ENCODE data around the gene TMEM120A.

The TMEM120A gene

DNA sequence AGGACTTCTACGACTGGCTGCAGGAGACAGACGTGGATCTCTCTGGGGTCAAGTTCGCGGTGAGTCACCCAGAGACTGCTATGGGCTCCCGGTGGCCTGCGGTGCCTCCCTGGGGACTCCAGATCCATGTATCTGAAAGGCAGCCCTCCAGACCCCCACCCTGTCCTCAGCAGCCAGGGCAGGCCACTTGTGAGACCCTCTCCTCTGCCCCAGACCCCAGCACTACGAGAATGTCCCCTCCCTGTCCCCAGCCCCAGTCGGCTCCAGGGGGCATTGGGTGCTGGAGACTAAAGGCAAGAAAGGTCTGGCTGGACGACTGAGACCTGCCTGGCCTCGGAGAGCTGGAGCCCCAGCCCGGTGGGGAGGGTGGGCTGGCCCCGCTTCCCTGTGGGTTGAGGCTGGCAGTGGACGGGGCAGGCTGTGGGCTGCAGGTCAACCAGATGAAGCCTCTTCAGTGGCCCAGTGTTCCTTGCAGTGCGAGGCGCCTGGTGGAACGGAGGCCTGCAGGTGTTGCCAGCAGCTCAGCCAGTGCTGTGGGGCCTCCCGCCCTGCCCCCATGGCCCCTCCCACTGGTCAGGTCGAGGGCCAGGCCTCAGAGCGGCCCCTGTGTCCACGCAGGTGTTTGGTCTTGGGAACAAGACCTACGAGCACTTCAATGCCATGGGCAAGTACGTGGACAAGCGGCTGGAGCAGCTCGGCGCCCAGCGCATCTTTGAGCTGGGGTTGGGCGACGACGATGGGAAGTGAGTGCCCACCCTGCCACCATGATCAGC is 13.8 kb downstream of the TMEM120A start:
- DNase-seq: no peak

DNA sequence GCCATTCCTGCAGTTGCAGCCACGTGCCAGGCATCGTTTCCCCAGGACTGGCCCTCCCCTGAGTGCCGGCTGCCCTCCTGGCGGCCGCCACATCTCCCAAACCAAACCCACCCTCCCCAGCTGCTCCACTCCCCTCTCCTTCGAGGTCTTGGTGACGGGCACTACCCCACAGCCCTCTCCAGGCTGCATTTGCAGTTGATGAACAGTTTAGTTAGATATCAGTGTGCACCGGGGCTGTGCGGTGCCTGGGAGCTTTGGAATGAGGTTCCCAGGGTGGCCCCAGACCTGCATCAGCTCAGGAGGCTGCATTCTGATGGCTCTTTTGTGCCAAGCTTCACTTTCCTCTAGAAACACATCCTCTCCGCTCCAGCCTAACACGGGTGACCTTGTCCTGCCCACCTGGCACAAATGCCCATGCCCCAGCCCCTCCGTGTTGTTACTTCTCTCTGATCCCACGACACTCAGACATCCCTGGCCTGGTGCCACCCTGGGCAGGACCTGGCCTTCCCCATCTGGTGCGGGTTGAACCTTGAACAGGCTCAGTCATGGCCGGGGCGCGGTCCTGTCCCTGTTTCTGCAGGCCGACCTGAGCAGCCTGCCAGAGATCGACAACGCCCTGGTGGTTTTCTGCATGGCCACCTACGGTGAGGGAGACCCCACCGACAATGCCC is 14.5 kb downstream of the TMEM120A start:
- no peak for DNase-seq

DNA sequence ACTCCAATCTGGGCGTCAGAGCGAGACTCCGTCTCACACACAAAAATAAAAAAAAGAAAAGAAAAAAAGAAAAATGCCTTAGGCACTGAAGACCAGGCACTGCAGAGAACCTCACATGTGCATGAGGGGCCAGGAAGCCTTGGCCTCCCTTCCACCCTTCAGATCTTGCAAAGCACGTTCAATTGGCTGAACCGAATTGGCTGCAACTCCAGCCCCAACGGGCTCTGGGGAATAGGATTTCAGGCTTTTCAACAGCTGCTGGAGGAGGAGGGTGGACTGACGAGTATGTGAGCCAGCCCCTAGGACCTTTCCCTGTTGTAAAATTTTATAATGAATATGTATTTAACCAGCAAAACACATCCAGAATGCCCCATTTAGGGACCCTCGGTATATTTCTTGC is 16.7 kb downstream of the TMEM120A start:
- DNase-seq: no peak

DNA sequence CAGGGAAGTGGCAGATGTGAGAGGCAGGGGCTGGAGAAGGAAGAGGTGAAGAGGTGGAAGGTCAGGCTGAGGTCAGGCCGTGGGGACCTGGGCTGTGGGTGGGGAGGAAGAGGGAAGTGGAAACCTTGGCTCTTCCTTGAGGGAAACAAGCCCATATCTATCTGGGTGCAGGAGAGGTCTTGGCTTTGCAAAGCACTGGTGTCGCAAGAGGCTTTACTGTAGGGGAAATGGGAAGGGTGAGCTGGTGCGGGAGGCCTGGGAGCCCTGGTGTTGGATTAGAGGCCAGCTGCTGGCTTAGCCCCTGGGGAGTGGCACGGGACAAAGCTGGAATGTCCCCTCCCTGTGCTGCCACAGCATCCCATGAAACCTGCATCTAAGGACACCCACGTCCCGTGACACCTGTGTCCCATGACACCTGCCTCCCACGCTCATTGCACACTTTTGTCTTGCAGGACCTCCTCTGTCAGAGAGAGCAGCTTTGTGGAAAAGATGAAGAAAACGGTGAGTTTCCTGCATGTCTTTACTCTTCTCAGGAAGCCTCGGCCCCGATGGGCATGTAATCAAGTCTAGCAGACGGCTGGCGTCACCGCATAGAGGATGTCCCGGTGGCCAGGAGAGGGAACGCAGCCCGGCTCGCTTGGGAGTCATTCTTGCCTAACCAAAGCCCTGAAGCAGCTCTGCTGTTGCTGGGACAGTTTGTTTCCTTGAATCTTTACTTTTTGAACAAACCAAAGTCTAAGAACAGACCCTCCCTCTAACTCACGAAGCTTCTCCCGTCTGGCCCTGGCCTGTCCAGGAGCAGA is 22.2 kb downstream of the TMEM120A start:
- no peak for DNase-seq

DNA sequence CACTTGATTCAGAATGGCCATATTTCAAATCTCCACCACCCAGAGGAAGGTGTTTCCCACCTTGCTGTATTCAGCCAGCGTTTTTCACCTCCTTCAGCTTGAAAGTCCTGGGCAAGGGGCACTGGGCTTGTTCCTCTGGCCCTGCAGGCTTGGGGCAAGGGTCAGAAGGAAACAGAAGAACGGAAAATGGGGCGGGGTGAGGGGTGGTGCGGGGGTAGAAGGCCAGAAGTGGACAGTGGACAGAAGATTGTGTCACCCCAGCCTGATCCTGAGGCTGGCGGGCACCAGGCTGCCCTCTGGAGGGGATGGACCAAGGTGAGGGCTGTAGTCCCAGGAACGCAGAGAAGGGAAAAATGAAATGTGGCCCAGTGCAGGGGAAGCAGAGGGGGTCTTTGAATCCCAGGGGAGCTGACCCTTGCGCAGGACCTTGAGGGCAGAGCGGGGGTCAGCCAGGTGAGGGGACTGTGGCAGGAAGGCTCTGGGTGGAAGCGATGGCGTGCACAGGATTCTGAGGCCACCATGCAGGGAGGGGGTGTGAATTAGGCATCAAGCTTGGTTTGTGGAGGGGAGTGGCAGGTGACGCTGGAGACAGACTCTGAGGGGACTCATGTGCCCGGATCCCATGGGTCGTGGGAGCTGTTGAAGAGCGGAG is 23.0 kb downstream of the TMEM120A start:
- no peak for DNase-seq

DNA sequence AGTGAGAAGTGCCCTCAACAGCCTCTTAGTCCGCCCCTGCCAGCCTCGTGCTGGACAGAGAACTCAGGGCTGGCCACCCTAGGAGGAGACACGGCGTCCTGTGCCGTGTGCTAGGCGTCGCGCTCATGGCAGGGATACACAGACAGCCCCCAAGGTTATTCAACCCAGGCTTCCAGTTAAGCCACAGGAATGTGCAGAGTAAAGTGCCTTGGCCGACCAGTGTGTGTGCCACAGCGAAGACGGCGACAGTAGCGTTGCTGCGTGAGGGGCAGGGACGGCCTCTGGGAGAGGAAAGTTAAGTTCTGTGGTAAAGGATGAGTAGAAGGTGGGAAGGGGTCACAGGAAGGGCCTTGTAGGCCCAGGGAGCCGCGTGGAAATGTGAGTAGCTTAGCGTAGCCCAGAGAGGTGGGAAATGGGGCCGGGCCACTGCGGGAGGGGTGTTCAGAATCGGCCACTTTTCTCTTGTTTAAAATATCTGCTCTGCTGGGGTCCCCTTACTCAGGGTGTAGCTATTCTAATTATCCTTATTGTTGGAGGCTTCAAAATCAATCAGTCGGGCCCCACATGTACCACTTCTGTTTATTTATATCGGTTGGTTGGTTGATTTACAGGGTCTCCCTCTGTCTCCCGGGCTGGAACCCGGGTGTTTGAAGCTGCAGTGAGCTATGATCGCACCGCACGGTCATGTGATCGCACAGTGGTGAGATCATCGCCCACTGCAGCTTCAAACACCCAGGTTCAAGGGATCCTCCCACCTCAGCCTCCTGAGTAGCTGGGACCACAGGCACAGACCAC is 24.5 kb downstream of the TMEM120A start:
- no peak for DNase-seq

DNA sequence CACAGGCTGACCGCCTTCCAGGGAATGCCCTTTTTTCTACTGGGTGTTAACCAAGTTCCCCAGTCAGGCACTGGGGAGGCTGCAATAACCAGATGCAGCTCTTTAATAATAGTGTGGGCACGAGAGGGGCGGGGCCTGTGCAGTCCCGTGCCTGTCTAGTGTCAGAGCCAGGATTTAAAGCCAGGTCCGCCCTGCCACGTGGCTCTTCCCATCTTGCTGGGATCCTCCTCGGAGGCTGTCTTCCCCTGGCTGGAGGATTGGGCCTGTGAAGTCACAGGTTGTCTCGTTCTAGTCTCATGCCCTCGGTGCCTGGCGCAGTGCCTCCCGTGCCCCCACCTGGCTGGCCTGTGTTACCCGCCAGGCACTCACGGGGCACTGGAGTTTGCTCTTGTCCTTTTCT is 25.2 kb downstream of the TMEM120A start:
- no peak for DNase-seq

DNA sequence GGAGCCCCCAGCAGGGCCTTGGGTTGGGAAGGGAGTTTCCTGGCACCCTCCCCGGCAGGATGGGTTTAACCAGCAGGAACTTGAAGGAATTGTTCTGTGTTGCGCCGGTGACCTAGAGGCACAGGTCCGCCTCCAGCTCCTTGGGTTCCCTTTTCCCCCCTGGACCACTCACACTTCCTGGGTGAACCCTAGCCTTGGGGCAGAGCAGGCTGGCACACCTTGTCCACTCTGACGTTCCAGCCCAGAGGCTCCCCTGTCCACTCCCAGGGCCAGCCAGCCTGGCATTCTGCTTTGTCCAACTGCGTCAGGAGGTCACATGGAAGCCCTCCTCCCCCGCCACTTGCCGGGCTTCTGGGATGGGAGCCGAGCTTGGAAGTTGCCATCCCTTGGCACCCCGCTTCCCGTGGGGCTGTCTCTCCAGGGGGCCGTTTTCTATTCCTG is 25.8 kb downstream of the TMEM120A start:
- no peak for DNase-seq

DNA sequence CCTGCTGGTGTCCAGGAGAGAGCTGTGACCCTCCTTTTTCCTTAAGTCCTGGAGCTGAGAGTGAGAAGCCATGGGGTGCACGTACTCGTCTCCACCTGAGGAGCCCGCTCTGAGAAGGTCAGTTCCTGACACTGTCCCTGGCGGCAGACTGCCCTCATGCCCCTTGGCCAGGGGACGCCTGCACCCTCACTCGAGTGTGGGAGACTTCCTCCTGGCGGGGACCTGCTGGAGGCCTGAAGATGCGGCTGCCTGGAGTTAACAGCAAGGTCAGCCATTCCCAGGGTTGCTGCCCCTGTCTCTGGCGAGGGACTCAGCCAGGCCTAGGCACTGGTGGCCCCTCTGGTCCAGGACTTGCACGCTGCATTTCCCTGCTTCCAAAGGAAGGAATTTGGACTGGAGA is 26.4 kb downstream of the TMEM120A start:
- DNase-seq: no peak

DNA sequence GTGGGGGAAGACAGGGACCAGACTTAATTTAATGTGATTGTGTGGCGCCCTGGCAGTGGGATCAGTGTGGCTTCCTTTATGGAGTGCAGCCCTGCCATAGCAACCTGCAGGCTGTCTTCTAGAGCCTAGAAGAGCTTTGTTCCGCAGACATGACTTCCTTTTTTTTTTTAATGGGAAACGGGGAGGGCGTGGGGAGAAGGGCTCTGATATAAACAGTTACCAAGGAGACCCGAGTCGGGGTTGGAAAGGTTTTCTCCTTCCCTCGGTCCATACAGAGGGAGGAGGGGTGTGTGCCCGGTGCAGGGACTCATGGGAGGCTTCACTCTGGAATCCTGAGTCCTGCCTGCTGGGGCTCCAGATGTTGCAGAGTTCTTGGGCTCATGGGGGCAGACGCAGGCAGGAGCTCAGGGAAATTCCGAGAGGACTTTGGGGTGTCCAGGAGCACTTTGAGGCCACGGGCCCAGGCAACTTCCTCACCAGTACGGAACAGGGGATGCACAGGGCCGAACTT is 26.9 kb downstream of the TMEM120A start:
- no peak for DNase-seq

DNA sequence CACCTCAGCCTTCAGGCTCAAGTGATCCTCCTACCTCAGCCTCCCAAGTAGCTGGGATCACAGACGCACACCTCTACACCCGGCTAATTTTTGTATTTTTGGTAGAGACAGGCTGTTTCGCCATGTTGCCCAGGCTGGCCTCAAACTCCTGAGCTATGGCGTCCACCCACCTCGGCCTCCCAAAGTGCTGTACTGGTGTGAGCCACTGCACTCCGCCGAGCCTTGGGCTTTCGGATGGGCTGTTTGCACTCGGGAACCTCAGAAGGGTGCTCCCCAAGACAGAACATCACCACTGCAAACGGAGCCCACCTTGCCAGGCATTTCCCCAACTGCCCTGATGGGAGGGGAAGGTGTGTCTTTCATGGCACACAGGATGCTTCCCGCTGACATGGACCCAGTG is 27.3 kb downstream of the TMEM120A start:
- DNase-seq: no peak

DNA sequence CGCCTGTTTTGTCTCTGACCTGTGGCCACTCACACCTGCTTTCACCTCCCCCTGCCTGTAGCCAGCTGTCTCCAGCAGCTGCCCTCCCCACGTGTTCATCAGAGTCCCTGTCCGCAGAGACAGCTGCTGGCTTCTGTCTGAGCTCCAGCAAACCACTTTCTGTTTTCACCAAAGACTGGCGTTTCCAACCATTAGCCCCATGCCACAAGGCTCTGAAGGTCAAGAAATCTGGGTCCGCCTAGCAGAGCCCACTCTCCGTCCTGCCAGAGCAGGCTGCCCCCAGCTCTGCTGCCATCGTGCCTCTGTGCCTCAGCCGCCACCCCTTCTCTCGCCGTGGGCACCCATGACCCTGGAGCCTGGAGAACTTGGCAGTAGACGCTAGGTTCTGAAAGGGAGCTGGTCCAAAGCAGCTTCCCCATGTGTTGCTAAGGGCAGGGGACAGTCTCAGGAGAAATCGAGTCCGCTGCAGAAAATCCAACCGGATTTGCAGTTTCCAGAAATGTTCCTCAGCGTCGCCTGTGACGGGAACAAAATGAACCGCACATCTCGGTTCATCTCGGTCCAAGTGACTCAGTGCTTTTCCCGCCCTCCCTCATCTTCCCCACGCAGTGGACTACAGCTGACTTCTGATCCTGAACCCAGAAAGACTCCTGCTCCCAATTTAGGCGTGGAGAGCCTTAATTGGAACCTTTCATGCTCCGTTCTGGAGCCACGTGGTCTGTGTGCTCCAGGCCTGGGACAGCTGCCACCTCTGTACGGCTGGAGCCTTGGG is 28.0 kb downstream of the TMEM120A start:
- DNase-seq: no peak

DNA sequence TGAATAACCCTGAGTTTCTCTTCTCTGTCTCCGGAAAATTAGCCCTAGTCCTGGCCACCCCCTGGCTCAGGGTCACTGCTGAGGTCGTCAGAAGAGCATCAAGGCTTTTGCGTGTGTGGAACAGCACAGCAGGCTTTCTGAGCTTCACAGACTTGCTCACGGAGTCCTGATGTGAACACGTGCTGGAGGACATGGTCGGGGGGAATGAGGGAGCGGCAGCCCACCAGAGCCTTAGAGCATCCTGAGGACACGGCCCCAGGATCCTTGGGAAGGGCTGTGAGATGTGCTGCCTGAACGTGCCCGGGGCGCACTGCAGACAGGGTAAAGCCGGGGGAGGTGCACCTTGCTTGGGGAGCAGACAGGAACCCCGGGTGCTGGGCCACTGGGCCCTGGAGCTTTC is 28.8 kb downstream of the TMEM120A start:
- no peak for DNase-seq

DNA sequence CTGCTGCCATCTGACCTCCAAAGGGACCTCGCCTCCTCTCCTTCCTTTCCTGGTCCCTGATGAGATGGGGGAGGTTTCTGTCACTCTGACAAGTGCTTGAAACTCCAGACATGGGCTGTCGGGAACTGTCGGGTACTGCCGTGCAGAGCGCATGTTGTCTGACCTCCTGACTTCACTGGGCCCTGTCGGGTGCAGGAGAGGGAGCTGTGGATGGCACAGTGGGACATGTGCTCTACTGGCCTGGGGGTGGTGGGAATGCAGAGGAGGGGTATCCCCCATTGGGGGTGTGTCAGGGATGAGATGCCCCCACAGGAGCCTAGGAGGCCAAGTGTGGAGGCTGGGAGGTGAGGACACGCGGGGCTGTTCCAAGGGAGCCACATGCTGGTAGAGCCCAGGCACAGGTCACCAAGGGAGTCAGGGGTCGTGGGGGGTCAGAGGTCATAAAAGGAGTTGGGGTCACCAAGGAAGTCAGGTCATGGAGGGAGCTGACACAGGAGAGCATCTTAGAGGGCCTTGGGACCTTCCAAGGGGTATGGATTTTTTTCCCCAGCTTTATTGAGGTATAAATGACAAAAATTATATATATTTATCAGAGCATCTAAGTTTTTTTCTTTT is 30.9 kb downstream of the TMEM120A start:
- DNase-seq: no peak

DNA sequence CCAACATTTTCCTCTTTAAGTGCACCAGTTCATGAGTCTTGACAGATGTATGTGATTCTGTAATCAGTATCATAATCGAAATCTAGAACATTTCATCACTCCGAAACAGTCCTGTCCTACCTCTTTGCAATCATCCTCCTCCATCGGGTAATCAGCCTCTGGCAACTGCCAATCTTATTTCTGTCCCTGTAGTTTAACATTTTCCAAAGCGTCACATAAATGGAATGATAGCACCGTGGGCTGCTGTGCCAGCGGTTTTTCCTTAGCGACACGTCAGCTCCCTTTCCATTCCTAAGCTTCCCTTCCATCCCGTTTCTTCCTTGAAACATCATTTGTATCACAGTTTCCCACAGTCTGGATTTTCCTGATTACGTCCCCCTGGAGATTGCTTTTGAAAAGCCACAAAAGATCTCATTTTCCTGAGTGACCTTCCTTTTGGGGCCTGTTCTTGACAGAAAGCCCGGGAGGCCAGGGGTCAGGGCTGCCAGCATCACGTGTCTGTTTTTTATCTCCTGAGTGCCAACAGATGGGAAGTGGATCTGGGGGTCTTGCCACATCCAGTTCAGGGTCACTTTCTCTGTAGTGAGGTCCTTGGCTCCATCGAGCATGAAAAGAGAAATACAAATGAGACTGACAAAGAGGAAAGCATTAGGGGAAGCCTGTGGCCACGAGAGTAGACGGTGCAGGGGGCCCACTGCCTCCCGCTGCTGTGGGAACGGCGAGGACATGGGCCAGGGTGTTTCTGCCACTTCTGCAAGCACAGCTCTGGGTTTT is 31.6 kb downstream of the TMEM120A start:
- no peak for DNase-seq

DNA sequence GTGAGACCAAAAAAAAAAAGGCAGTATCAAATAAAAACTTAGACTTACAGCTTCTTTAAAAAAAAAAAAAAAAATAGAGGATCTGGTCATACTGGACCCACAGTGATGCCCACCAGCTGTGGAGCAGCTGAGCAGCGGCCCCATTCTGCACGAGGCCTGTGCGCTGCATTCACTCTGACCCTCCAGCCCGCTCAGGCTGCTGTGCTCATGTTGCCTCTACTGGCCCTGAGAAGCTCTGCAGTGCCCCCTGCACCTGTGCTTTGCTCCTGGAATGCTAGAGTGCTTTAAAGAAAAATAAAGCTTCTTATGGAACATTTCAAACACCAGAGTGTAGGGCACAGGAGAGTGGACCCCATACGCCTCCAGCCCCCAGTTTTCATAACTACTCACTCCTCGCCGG is 33.2 kb downstream of the TMEM120A start:
- no peak for DNase-seq

DNA sequence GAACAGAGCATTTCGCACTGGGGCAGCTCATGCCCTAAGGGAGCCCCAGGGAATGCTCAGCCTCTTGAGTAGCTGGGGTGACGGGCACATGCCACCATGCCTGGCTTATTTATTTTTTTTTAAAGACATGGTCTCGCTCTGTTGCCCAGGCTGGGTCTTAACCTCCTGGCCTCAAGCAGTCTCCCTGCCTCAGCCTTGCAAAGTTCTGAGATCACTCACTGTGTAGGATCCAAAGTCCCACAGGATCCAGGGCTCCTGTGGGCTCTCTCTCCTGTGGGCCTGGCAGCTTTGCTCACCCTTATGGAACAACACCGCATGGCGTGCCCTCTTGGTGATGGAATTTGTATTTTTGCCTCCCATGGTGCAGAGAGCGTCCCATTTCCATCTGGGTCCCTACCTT is 34.0 kb downstream of the TMEM120A start:
- no peak for DNase-seq

DNA sequence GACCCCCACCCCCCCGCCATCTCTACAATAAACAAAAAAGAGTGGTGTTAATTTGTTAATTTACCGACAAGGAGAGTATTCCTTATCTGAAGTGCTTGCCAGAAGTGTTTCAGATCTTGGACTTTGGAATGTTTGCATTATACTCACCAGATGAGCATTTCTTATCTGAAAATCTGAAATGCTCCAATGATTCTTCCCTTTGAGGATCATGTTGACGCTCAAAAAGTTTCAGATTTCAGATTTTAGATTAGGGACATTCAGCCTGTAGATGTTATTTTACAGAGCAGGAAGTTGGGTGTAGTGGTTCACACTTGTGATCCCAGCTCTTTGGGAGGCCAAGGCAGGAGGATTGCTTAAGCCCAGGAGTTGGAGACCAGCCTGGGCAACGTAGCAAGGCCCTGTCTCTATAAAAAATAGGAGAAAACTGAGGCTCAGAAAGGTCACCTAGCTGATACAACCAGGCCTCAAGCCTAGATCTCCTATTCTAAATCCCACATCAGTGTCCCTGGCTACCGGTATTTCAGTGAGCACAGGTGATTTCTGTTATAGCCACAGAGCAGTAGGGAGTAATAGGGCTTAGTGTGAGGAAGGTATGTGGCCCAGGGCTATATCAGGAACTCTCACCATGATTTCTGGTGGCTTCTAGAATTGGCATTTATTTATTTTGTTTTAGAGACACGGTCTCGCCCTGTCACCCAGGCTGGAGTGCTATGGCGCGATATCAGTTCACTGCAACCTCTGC is 35.4 kb downstream of the TMEM120A start:
- DNase-seq: no peak

DNA sequence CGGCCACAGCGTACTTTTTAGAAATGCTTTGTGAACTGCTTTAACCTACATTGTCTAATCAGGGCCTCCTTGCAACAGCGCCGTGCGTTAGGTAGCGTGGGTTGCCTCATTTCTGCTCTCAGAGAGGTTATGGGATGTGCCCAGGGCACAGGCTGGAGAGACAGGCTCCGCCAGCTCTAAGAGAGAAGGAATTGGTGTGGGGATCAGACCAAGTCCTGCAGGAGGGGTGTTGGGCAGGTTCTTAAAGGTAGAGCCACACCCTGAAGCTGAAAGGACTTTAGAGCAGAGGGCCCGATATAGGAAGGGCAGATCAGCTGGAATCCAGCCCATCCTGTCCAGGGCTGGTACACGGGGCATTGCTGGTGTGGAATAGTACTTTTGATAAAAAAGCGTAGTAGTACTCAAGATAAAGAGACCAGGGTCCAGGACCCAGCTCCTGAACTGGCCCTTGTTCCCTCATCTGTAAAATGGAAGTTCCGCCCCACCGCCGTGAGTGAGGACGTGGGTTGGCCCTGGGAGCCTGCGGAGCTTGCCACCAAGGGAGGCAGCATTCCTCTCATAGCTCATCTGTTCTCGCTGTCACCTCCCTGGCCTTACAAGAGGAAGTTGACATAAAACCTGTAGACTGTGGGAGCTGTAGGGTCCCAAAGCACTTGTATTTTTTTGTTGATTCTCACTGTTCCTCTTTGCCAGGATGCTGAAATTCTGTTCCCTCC is 37.2 kb downstream of the TMEM120A start:
- no peak for DNase-seq

All from NCI-H1048 (cell line).